ENCODE data around the gene PTH2. TPM values are rescaled to one million over a fixed set of nuclear protein-coding genes. Genes with fewer than 3 reads are reported as not detected.

Gene PTH2
- total RNA-seq, 1 experiment from 2014 or later: 0.96 TPM

- H3K79me2 ChIP-seq (ENCODE audit: insufficient read depth, low read length): no peaks in the 10 kb centered on the region
- peaks cover 76% of the 10 kb centered on the region for H3K27me3 Mint-ChIP-seq (ENCODE audit: low read depth)
Measured at GRCh38 chr19:49430678-49431329, 7.6 kb upstream of the PTH2 start.

More at GRCh38 chr19:49430678-49431329, 7.6 kb upstream of the PTH2 start:
- no peak overlapping the region for H4K91ac ChIP-seq (ENCODE audit: insufficient read length, low read depth, low read length)
- H3K27ac ChIP-seq (ENCODE audit: insufficient read length, low read depth, low read length): no peak overlapping the region
- no peak overlapping the region for H2BK5ac ChIP-seq (ENCODE audit: insufficient read length, low read length)
- H3K27me3 ChIP-seq (ENCODE audit: insufficient read depth, low read length): peaks cover 2% of the 10 kb centered on the region; the same call in 1 of the 2 replicates
- no peak overlapping the region for H3K18ac ChIP-seq (ENCODE audit: insufficient read length, low read depth, low read length)
- no peaks in the 10 kb centered on the region; the same call in 1 of the 2 replicates for H3K4me1 ChIP-seq (ENCODE audit: insufficient read depth, low read length)
- Mint-ChIP-seq H3K36me3 (ENCODE audit: insufficient read depth in 1 of 3, low read depth in 3 of 3) (peaks cover 3 to 15% (median 6%) of the 10 kb centered on the region in 3 experiments), H3K9me3 (peaks cover 4 to 5% of the 10 kb centered on the region in 2 experiments; a peak in 4 of 5 replicates), H3K27ac (no peak overlapping the region), H3K4me3 (peak overlapping the region in 1 of 2 experiments; percentile 53; a peak in 2 of 5 replicates), H3K4me1 (peaks cover 41 to 78% of the 10 kb centered on the region in 2 experiments)
- no peak overlapping the region for H2BK120ac ChIP-seq (ENCODE audit: low read depth, low read length, poor library complexity, severe bottlenecking)
- H3K23me2 ChIP-seq (ENCODE audit: insufficient read length, low read depth, low read length, poor library complexity, severe bottlenecking): peaks cover 20% of the 10 kb centered on the region
- no peak overlapping the region for H2BK12ac ChIP-seq (ENCODE audit: insufficient read length, low read depth, low read length)
- TF ChIP-seq, protein P1, sequence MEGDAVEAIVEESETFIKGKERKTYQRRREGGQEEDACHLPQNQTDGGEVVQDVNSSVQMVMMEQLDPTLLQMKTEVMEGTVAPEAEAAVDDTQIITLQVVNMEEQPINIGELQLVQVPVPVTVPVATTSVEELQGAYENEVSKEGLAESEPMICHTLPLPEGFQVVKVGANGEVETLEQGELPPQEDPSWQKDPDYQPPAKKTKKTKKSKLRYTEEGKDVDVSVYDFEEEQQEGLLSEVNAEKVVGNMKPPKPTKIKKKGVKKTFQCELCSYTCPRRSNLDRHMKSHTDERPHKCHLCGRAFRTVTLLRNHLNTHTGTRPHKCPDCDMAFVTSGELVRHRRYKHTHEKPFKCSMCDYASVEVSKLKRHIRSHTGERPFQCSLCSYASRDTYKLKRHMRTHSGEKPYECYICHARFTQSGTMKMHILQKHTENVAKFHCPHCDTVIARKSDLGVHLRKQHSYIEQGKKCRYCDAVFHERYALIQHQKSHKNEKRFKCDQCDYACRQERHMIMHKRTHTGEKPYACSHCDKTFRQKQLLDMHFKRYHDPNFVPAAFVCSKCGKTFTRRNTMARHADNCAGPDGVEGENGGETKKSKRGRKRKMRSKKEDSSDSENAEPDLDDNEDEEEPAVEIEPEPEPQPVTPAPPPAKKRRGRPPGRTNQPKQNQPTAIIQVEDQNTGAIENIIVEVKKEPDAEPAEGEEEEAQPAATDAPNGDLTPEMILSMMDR (conservative IDR thresholded peaks at IDR 0.05): peak; percentile 58
- no CpG with 5 or more reads among the region's 28 CpGs for WGBS (ENCODE audit: extremely low coverage, insufficient read length, low lambda C conversion rate)
- no peak for DNase-seq
- H3T11ph ChIP-seq (ENCODE audit: low read length): no peak overlapping the region
- H3K23ac ChIP-seq (ENCODE audit: insufficient read length, low read depth, low read length): no peak overlapping the region
- no peak overlapping the region for H3K4me2 ChIP-seq (ENCODE audit: insufficient read depth, insufficient read length, low read length)
- H2AK5ac ChIP-seq (ENCODE audit: insufficient read length, low read length): no peak overlapping the region
- H3K9ac ChIP-seq (ENCODE audit: extremely low read depth, insufficient read length, low read length): no peak overlapping the region
- no peak overlapping the region for H2BK20ac ChIP-seq (ENCODE audit: low read depth, low read length, poor library complexity, severe bottlenecking)
- H2AFZ ChIP-seq (ENCODE audit: low read length): no peak overlapping the region
- H4K8ac ChIP-seq (replicated peaks; ENCODE audit: insufficient read length, low read depth, low read length): no peak overlapping the region
- H2BK15ac ChIP-seq (ENCODE audit: low read depth, low read length): no peak overlapping the region
- H3K9me3 ChIP-seq (ENCODE audit: control insufficient read depth, low read depth, low read length): no peaks in the 10 kb centered on the region
- no peak overlapping the region for H3K4ac ChIP-seq (ENCODE audit: low read depth, low read length)
- no peak overlapping the region for H3K14ac ChIP-seq (ENCODE audit: insufficient read depth, low read length)
- H3K79me1 ChIP-seq (ENCODE audit: insufficient read depth, low read depth, low read length, poor library complexity, severe bottlenecking): no peaks in the 10 kb centered on the region
- H3K56ac ChIP-seq (ENCODE audit: insufficient read length, low read depth, low read length): no peak overlapping the region
- H4K5ac ChIP-seq (ENCODE audit: insufficient read length, low read depth, low read length): no peak overlapping the region
- H4K20me1 ChIP-seq (ENCODE audit: control insufficient read depth, insufficient read depth, insufficient read length): no peaks in the 10 kb centered on the region
